ENCODE results near the gene ARFIP2.
A peak's percentile ranks its signal among the peaks of the same experiment; 100 is the strongest.

The ARFIP2 gene

GRCh38 chr11:6443269-6444003 lies 37.7 kb downstream of the ARFIP2 start:
- peak; percentile 17 to 32 for DNase-seq (ENCODE audit: low read depth in 2 of 2)

DNA sequence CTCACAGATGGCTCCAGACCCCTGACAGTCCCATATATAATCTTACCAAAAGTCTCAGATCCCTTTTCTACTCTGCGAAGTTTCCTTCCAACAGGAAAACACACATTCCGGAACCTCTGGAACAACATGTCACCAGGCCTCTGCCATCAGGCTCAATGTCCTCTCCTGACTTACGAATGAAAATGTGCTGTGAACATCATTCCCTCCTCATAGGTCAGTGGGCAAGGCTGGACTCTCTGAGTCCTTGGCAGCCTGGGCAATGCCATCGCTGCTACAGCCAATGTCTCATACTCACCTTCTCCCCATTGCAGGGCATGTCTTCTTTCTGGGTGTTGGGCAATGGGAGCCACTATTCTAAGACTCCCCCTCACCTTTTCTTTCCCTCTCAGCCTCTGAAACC lies 38.7 kb downstream of the ARFIP2 start:
- DNase-seq (ENCODE audit: low read depth in 2 of 2) = no peak

GRCh38 chr11:6440906-6441358 lies 40.2 kb downstream of the ARFIP2 start, which contains the start of gene HPX:
HPX (minus strand) TSS chr11:6440987; CDS start chr11:6440963, 24 bp downstream.
- no peak for DNase-seq (ENCODE audit: low read depth in 2 of 2)

GRCh38 chr11:6438979-6439571 lies 42.1 kb downstream of the ARFIP2 start:
- no peak for DNase-seq (ENCODE audit: low read depth in 2 of 2)

DNA sequence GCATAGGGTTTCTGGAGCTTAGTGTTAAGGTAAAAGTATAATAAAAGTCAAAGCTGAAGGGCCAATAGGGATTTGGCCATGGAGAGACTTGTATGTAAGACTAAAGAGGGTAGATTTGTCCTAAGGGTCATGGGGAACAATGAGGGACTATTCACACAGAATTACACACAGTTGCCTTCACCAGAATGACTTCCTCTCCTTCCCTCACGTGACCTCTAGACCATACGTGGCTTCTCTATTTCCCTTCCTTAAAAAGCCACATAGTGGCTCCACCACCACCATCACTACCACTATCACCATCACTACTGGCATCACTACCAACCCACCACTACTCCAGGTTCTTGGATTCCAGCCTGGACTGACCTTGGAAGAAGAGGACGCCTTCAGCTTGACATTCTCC lies 43.1 kb downstream of the ARFIP2 start:
- DNase-seq (ENCODE audit: low read depth in 2 of 2) = no peak

DNA sequence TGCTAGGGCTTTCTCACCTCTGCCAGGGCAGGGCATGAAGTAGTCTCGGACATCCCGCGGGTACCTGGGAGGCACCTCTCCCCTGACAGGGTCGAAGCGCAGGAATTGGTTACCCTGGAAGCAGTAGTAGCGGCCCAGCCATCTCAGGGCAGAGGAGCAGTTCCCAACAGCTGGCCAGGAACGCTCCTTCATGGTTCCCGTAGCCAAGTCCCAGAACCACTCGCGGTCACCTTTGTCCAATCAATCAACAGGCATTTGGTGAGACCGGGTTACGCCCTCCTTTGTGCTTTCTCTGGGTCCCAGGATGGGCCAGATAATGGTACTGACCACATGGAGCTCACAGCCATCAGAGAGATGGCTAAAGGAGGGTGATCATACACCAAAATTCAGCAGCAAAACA lies 43.7 kb downstream of the ARFIP2 start:
- no peak for DNase-seq (ENCODE audit: low read depth in 2 of 2)

DNA sequence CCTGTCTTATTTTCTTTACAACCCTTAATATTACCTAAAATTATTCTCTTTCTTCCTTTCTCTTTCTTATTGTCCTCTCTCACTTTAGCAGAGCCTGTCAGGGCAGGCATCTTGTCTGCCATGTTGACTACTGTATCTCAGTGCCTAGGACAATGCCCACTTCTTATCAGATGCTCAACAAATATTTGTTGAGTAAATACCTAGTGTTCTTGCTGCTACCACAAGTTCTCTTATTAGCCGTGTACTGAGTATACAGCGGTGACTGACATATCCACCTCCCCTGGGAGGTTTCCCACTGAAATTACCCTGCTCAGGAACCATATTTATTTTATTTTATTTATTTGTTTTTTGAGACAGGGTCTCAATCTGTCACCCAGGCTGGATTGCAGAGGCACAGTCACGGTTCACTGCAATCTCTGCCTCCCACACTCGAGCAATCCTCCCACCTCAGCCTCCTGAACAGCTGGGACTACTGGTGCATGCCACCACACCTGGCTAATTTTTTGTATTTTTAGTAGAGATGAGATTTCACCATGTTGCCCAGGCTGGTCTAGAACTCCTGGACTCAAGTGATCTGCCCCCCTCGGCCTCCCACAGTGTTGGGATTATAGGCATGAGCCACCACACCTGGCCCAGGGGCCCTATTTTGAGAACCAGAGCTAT lies 47.0 kb downstream of the ARFIP2 start:
- no peak for DNase-seq (ENCODE audit: low read depth in 2 of 2)

- no peak for DNase-seq (ENCODE audit: low read depth in 2 of 2)
These were observed 49.3 kb downstream of the ARFIP2 start for GRCh38 chr11:6431861-6432260.

- no peak for DNase-seq (ENCODE audit: low read depth in 2 of 2)
These were observed 53.6 kb downstream of the ARFIP2 start for GRCh38 chr11:6427516-6427915.

Data from stimulated activated CD8-positive, alpha-beta memory T cell treated with anti-CD3 and anti-CD28 coated beads, Interleukin-7, amount 100 ng/mL, for 1 hour (primary cell).